PC-3 (cell line): Measurements from ENCODE around the gene ARID3C. TPM values are rescaled to one million over a fixed set of nuclear protein-coding genes. Genes with fewer than 3 reads are reported as not detected.

Experiments
- ATAC-seq: fragments of 200-7000 bp; cut with Tn5 transposase; 2 replicates; pipeline ENCODE4 v1.9.1; 2020; ENCODE audit warnings: mild to moderate bottlenecking, moderate library complexity
- Bru-seq: library from RNA; stranded (reverse); fragments of 400-500 nt; gene quantifications from one replicate; lab custom pipeline; 2021; lab: Mats Ljungman, UMichigan
- BruChase-seq, 2 experiments: library from RNA; stranded (reverse); fragments of 400-500 nt; gene quantifications; one replicate each; lab custom pipeline; 2021; lab: Mats Ljungman, UMichigan
- BruUV-seq: library from RNA; stranded (reverse); fragments of 400-500 nt; replicated peaks from 2 replicates; lab custom pipeline; 2021; lab: Mats Ljungman, UMichigan
- CTCF ChIA-PET: fragments of 300-600 bp; sonication (Branson Sonifier 250); formaldehyde crosslinking; loops from one replicate; lab custom pipeline; 2022; ENCODE audit warnings: antibody characterized with exemption; lab: Charles Lee
- POLR2A ChIA-PET: fragments of 300-600 bp; sonication (Branson Sonifier 250); formaldehyde crosslinking; loops from one replicate; lab custom pipeline; 2022; ENCODE audit warnings: antibody characterized with exemption; ENCODE audit not compliant: unreplicated experiment; lab: Charles Lee
- DNase-seq: peaks from one replicate; pipeline ENCODE4 v3.0.0-alpha.2; 2015
- H2AFZ ChIP-seq: fragments of 300-600 bp; sonication (generic); 2 replicates; pipeline ENCODE4 v1.6.0; 2016; ENCODE audit warnings: antibody characterized with exemption, low read length
- H3F3A ChIP-seq: fragments of 300-600 bp; sonication (generic); one replicate; pipeline ENCODE4 v1.6.0; 2017; ENCODE audit warnings: antibody characterized with exemption, low read length, control low read depth, mild to moderate bottlenecking; ENCODE audit not compliant: unreplicated experiment
- H3K27ac ChIP-seq: fragments of 300-600 bp; sonication (generic); 2 replicates; pipeline ENCODE4 v1.5.1; 2016; ENCODE audit warnings: mild to moderate bottlenecking, low read length
- H3K27me3 ChIP-seq: fragments of 300-600 bp; sonication (generic); 2 replicates; pipeline ENCODE4 v1.6.1; 2016; ENCODE audit warnings: low read length, mixed read lengths
- H3K36me3 ChIP-seq: fragments of 300-600 bp; sonication (generic); 2 replicates; pipeline ENCODE4 v1.6.1; 2016; ENCODE audit warnings: low read depth, mixed run types, low read length, mixed read lengths
- H3K4me1 ChIP-seq: fragments of 300-600 bp; sonication (generic); 2 replicates; pipeline ENCODE4 v1.5.1; 2016; ENCODE audit warnings: low read length; ENCODE audit not compliant: insufficient read depth
- H3K4me2 ChIP-seq: fragments of 300-600 bp; sonication (generic); 2 replicates; pipeline ENCODE4 v1.6.0; 2016; ENCODE audit warnings: low read length
- H3K4me3 ChIP-seq: fragments of 300-600 bp; sonication (generic); 2 replicates; pipeline ENCODE4 v1.5.1; 2016; ENCODE audit warnings: mild to moderate bottlenecking, low read length, mixed read lengths
- H3K79me2 ChIP-seq: fragments of 300-600 bp; sonication (generic); 2 replicates; pipeline ENCODE4 v1.6.1; 2017; ENCODE audit warnings: low read length, mixed read lengths
- H3K9ac ChIP-seq: fragments of 300-600 bp; sonication (generic); 2 replicates; pipeline ENCODE4 v1.6.0; 2016; ENCODE audit warnings: mild to moderate bottlenecking, low read length
- H3K9me2 ChIP-seq: fragments of 300-600 bp; sonication (generic); replicated peaks from 2 replicates; pipeline ENCODE4 v1.6.1; 2016; ENCODE audit warnings: mixed run types, low read length, mixed read lengths
- H3K9me3 ChIP-seq: fragments of 300-600 bp; sonication (generic); 2 replicates; pipeline ENCODE4 v1.6.1; 2016; ENCODE audit warnings: low read length, mixed read lengths
- H4K20me1 ChIP-seq: fragments of 300-600 bp; sonication (generic); 2 replicates; pipeline ENCODE4 v1.6.1; 2016; ENCODE audit warnings: low read length, mixed read lengths
- CTCF ChIP-seq: fragments of 300-600 bp; sonication (generic); conservative IDR thresholded peaks from 2 replicates; pipeline ENCODE4 v1.5.1; 2017; ENCODE audit warnings: antibody characterized with exemption, low read depth, mild to moderate bottlenecking, low read length
- EZH2 ChIP-seq: fragments of 300-600 bp; sonication (generic); IDR thresholded peaks from one replicate; pipeline ENCODE4 v1.6.1; 2017; ENCODE audit warnings: antibody characterized with exemption, mild to moderate bottlenecking, low read length; ENCODE audit not compliant: unreplicated experiment
- EZH2phosphoT487 ChIP-seq: fragments of 300-600 bp; sonication (generic); IDR thresholded peaks from 2 replicates; pipeline ENCODE4 v1.6.1; 2018; ENCODE audit warnings: mild to moderate bottlenecking, antibody characterized with exemption, low read length, borderline replicate concordance
- intact Hi-C: fragments of 100-400 bp; cut with micrococcal nuclease; formaldehyde crosslinking; loops from 2 replicates; pipeline ENCODE4 v1.9.0; 2023
- long read RNA-seq: library from polyadenylated mRNA; unstranded; transcript quantifications from one replicate; pipeline ENCODE4 v2.0.0, GENCODE V29; 2021; ENCODE audit not compliant: unreplicated experiment
- total RNA-seq: library from RNA; depleted of rRNA; stranded (reverse); fragments of >200 nt; gene quantifications from 2 replicates; pipeline ENCODE4 v1.2.3, GENCODE V29; 2014; rRNA removed

The ARID3C gene
- total RNA-seq (0.23 TPM in 1 of 2 replicates, not detected in the other), Bru-seq, nascent RNA (percentile 6 among the genes with signal in this experiment), BruChase-seq, experiment 1, labeled RNA remaining after a 6-hour chase (percentile 31 among the genes with signal in this experiment), BruChase-seq, experiment 2, labeled RNA remaining after a 2-hour chase (percentile 34 among the genes with signal in this experiment)
- long read RNA-seq, result 0 reads

- peak; percentile 28 for DNase-seq
- ChIA-PET CTCF (interaction anchor here (1.2 kb wide), 1 partner anchor 16 kb away, joined by 4 read pairs; no protein-coding TSS in a partner anchor), POLR2A (interaction anchor here (0.7 kb wide), 1 partner anchor 9 kb away, joined by 5 read pairs; no protein-coding TSS in a partner anchor)
- H4K20me1 ChIP-seq, result no peaks in the 10 kb centered on the region
- no TSS peak for BruUV-seq
- intact Hi-C loops, result no loop called here
- no peak within 1 kb of the TSS for H3K27ac ChIP-seq
- H3K9ac ChIP-seq, result no peak within 1 kb of the TSS
- H3K27me3 ChIP-seq, result peaks cover 14% of the 10 kb centered on the region
- H2AFZ ChIP-seq, result peak within 1 kb of the TSS; percentile 61
- no peaks in the 10 kb centered on the region for H3K9me3 ChIP-seq
- no peaks in the 10 kb centered on the region for H3K36me3 ChIP-seq
- H3K4me2 ChIP-seq, result peak within 1 kb of the TSS; percentile 81
- ATAC-seq, result peak; percentile 79
- peak within 1 kb of the TSS; percentile 56 for H3K4me3 ChIP-seq
- no peak for TF ChIP-seq EZH2
- TF ChIP-seq EZH2phosphoT487, result no peak
- TF ChIP-seq CTCF, result no peak
- H3K9me2 ChIP-seq, result no peaks in the 10 kb centered on the region
- H3F3A ChIP-seq, result no peaks in the 10 kb centered on the region
- H3K4me1 ChIP-seq, result no peaks in the 10 kb centered on the region; the same call in 1 of the 2 replicates
- no peaks in the 10 kb centered on the region for H3K79me2 ChIP-seq
Measured at GRCh38 chr9:34628656-34629490, at the start of gene ARID3C. TSS of gene ARID3C (minus strand) at chr9:34629066. CDS start at chr9:34628014, 1,052 bp downstream.

- no peak overlapping the region for H3K27ac ChIP-seq
- no peaks in the 10 kb centered on the region for H3K9me3 ChIP-seq
- intact Hi-C loops, result loop anchor here (1.0 kb wide), 1 partner anchor 26 kb away; no protein-coding TSS in a partner anchor
- H3K9me2 ChIP-seq, result no peaks in the 10 kb centered on the region
- no peak for DNase-seq
- H3K79me2 ChIP-seq, result no peaks in the 10 kb centered on the region
- H3K4me3 ChIP-seq, result no peak overlapping the region
- H3K27me3 ChIP-seq, result no peaks in the 10 kb centered on the region
- no peaks in the 10 kb centered on the region for H3F3A ChIP-seq
- POLR2A ChIA-PET, result no interaction called here
- H3K9ac ChIP-seq, result no peak overlapping the region
- no peaks in the 10 kb centered on the region for H3K36me3 ChIP-seq
- H3K4me1 ChIP-seq, result no peaks in the 10 kb centered on the region
- H3K4me2 ChIP-seq, result no peak overlapping the region
- TF ChIP-seq EZH2 (no peak), CTCF (no peak), EZH2phosphoT487 (no peak)
- ATAC-seq, result no peak
- no peak overlapping the region for H2AFZ ChIP-seq
- CTCF ChIA-PET, result no interaction called here
- H4K20me1 ChIP-seq, result no peaks in the 10 kb centered on the region
- no TSS peak for BruUV-seq
Measured at GRCh38 chr9:34675869-34676268, 47.0 kb upstream of the ARID3C start.
